ENCODE results near the gene MGARP. TPM values are rescaled to one million over a fixed set of nuclear protein-coding genes. Genes with fewer than 3 reads are reported as not detected.
"Not testable (repeated sequence)": the region's sequence is repeated elsewhere in the genome, so short reads cannot be mapped to it uniquely, and the experiment has no call there.

MGARP gene
- total and polyA plus RNA-seq, 2 of the 4 experiments (the other 2 are of a cell fraction): 34.7 to 35.0 TPM

- H2AK9ac ChIP-seq (replicated peaks; ENCODE audit: low read depth, low read length, poor library complexity); ATAC-seq (ENCODE audit: low read depth); H4K91ac ChIP-seq (ENCODE audit: insufficient read depth, low read depth, low read length); H3K27ac ChIP-seq (ENCODE audit: insufficient read depth, low read length); in situ Hi-C loops (cut with MboI; ENCODE audit: low sequenced_read_pairs); H3K4me1 ChIP-seq (ENCODE audit: control insufficient read depth, insufficient read depth, low read length); H2BK15ac ChIP-seq (ENCODE audit: low read depth, low read length); H3K79me1 ChIP-seq (ENCODE audit: low read depth in 1 of 2, low read length in 2 of 2); POLR2A ChIA-PET (ENCODE audit: unreplicated experiment); H3K9ac ChIP-seq (ENCODE audit: low read depth, low read length); BruUV-seq (replicated peaks); H3K9me1 ChIP-seq (ENCODE audit: insufficient read depth, low read length); H3K4me2 ChIP-seq (ENCODE audit: low read depth, low read length); H3K4me3 ChIP-seq (ENCODE audit: insufficient read depth, low read depth, low read length); H3K23ac ChIP-seq (ENCODE audit: low read depth, low read length); H4K5ac ChIP-seq (ENCODE audit: low read depth, low read length); H3K18ac ChIP-seq (ENCODE audit: low read depth, low read length); H3K27me3 ChIP-seq (ENCODE audit: control insufficient read depth, insufficient read depth, low read length); dilution Hi-C loops (cut with HindIII; ENCODE audit: low sequenced_read_pairs, unreplicated experiment); H2AFZ ChIP-seq (replicated peaks; ENCODE audit: low read length, poor library complexity); H3K9me3 ChIP-seq (ENCODE audit: control insufficient read depth, insufficient read depth, low read length); DNase-seq; H2BK120ac ChIP-seq (ENCODE audit: low read depth, low read length); H3K4ac ChIP-seq (ENCODE audit: low read depth, low read length); H3K36me3 ChIP-seq (ENCODE audit: control insufficient read depth, insufficient read depth, low read length); intact Hi-C loops (cut with micrococcal nuclease); H3K56ac ChIP-seq (ENCODE audit: extremely low read depth, insufficient read depth, low read length); H4K20me1 ChIP-seq (ENCODE audit: insufficient read depth, low read length); H3K14ac ChIP-seq (replicated peaks; ENCODE audit: low read depth, low read length); H2AK5ac ChIP-seq (ENCODE audit: low read depth, low read length): not testable (repeated sequence)
- Histone ChIP-seq H2BK20ac (ENCODE audit: low read depth, low read length) (peak overlapping the region; percentile 16; the same call in 1 of the 2 replicates), H4K8ac (ENCODE audit: low read depth in 2 of 2, low read length in 2 of 2) (0 out of 4 replicates have a peak overlapping the region, but pooled peaks of 1 of the 2 experiments have one; percentile 19), H2BK5ac (ENCODE audit: low read depth, low read length, poor library complexity, severe bottlenecking) (peak overlapping the region; percentile 8)
- CTCF ChIA-PET: interaction anchor here (0.7 kb wide), 1 partner anchor 11 kb away, joined by 3 read pairs; no protein-coding TSS in a partner anchor
- WGBS, 2 experiments (ENCODE audit: extremely low coverage in 2 of 2, insufficient read length in 1 of 2): no CpG with 5 or more reads among the region's 6 CpGs
These were observed 24.4 kb downstream of the MGARP start for GRCh38 chr4:139255581-139255980.

All from IMR-90 (cell line).